Parathyroid adenoma (tissue), 2 donors: ENCODE data around the gene UFC1.

Experiments
- H2AFZ ChIP-seq: fragments of 300-600 bp; sonication (generic); one replicate; pipeline ENCODE4 v1.7.0; 2017; ENCODE audit warnings: antibody characterized with exemption, mild to moderate bottlenecking
- H3K27ac ChIP-seq: fragments of 300-600 bp; sonication (generic); one replicate; pipeline ENCODE4 v1.7.0; 2017
- H3K27me3 ChIP-seq: fragments of 300-600 bp; sonication (generic); one replicate; pipeline ENCODE4 v1.7.0; 2017; ENCODE audit warnings: low read length; ENCODE audit not compliant: control insufficient read depth, insufficient read depth
- H3K36me3 ChIP-seq: fragments of 300-600 bp; sonication (generic); one replicate; pipeline ENCODE4 v1.7.0; 2017; ENCODE audit warnings: low read length; ENCODE audit not compliant: control insufficient read depth, insufficient read depth
- H3K4me1 ChIP-seq: fragments of 300-600 bp; sonication (generic); one replicate; pipeline ENCODE4 v1.7.0; 2017; ENCODE audit warnings: control low read depth
- H3K4me2 ChIP-seq: fragments of 300-600 bp; sonication (generic); one replicate; pipeline ENCODE4 v1.7.0; 2017; ENCODE audit warnings: low read length
- H3K4me3 ChIP-seq: fragments of 300-600 bp; sonication (generic); one replicate; pipeline ENCODE4 v1.7.0; 2017; ENCODE audit warnings: low read depth, low read length
- H3K79me2 ChIP-seq: fragments of 300-600 bp; sonication (generic); one replicate; pipeline ENCODE4 v1.7.0; 2017; ENCODE audit warnings: control low read depth
- H3K9ac ChIP-seq: fragments of 300-600 bp; sonication (generic); one replicate; pipeline ENCODE4 v1.7.0; 2017; ENCODE audit warnings: mild to moderate bottlenecking
- H3K9me3 ChIP-seq: fragments of 300-600 bp; sonication (generic); one replicate; pipeline ENCODE4 v1.7.0; 2017; ENCODE audit warnings: low read length; ENCODE audit not compliant: control insufficient read depth
- CTCF ChIP-seq: fragments of 300-600 bp; sonication (generic); IDR thresholded peaks from one replicate; pipeline ENCODE4 v1.7.0; 2017; ENCODE audit warnings: antibody characterized with exemption, mild to moderate bottlenecking
- donor health status: primary hyperparathyroidism.

Gene UFC1

GRCh38 chr1:161192476-161193465, 39.0 kb downstream of the UFC1 start:
- peak; percentile 70 for TF ChIP-seq CTCF
- Histone ChIP-seq H2AFZ (peak overlapping the region; percentile 2), H3K36me3 (no peaks in the 10 kb centered on the region), H3K27ac (no peak overlapping the region), H3K9me3 (no peaks in the 10 kb centered on the region), H3K27me3 (no peaks in the 10 kb centered on the region), H3K4me2 (no peak overlapping the region), H3K9ac (no peak overlapping the region), H3K79me2 (no peaks in the 10 kb centered on the region), H3K4me3 (no peak overlapping the region), H3K4me1 (no peaks in the 10 kb centered on the region)

GRCh38 chr1:161193561-161194235, 39.9 kb downstream of the UFC1 start:
- H2AFZ ChIP-seq: no peak overlapping the region
- TF ChIP-seq CTCF: no peak
- H3K9me3 ChIP-seq: no peaks in the 10 kb centered on the region
- H3K4me1 ChIP-seq: no peaks in the 10 kb centered on the region
- no peaks in the 10 kb centered on the region for H3K79me2 ChIP-seq
- H3K4me2 ChIP-seq: no peak overlapping the region
- H3K4me3 ChIP-seq: no peak overlapping the region
- H3K27ac ChIP-seq: no peak overlapping the region
- H3K36me3 ChIP-seq: no peaks in the 10 kb centered on the region
- no peaks in the 10 kb centered on the region for H3K27me3 ChIP-seq
- H3K9ac ChIP-seq: no peak overlapping the region

- Histone ChIP-seq H3K9ac (no peak overlapping the region), H3K4me2 (no peak overlapping the region), H2AFZ (no peak overlapping the region), H3K9me3 (no peaks in the 10 kb centered on the region), H3K27ac (no peak overlapping the region), H3K36me3 (no peaks in the 10 kb centered on the region), H3K4me1 (no peaks in the 10 kb centered on the region), H3K4me3 (no peak overlapping the region), H3K27me3 (no peaks in the 10 kb centered on the region), H3K79me2 (no peaks in the 10 kb centered on the region)
- TF ChIP-seq CTCF: no peak
Observed at GRCh38 chr1:161195171-161195570, 41.4 kb downstream of the UFC1 start.

- Histone ChIP-seq H3K9ac (no peak overlapping the region), H3K27me3 (no peaks in the 10 kb centered on the region), H3K4me1 (no peaks in the 10 kb centered on the region), H3K4me3 (no peak overlapping the region), H3K9me3 (no peaks in the 10 kb centered on the region), H3K4me2 (no peak overlapping the region), H3K27ac (peak overlapping the region; percentile 98), H3K36me3 (no peaks in the 10 kb centered on the region), H2AFZ (no peak overlapping the region), H3K79me2 (no peaks in the 10 kb centered on the region)
- TF ChIP-seq CTCF: no peak
Observed at GRCh38 chr1:161196111-161196510, 42.3 kb downstream of the UFC1 start.
